HEK293 (cell line): ENCODE data around the gene MLPH.

Experiments
- CTCF ChIP-seq: fragments of 450-650 bp; formaldehyde crosslinking; IDR thresholded peaks from 2 replicates; pipeline ENCODE4 v1.5.1; 2016; ENCODE audit warnings: missing biosample characterization, missing genetic modification characterization
- PRDM10 ChIP-seq: fragments of 450-650 bp; formaldehyde crosslinking; IDR thresholded peaks from 2 replicates; pipeline ENCODE4 v1.5.1; 2016; ENCODE audit warnings: missing biosample characterization, missing genetic modification characterization
- ZFHX2 ChIP-seq: fragments of 450-650 bp; formaldehyde crosslinking; conservative IDR thresholded peaks from 2 replicates; pipeline ENCODE4 v1.5.1; 2016; ENCODE audit warnings: missing biosample characterization, missing genetic modification characterization
- ZNF274 ChIP-seq, 2 experiments: fragments of 200-500 bp in 1 of 2; fragments of 450-650 bp in 1 of 2; sonication (Bioruptor generic) in 1 of 2; formaldehyde crosslinking in 1 of 2; IDR thresholded peaks; 2 replicates each; pipeline versions ENCODE4 v1.5.1 to v1.6.1; 2014 to 2016; ENCODE audit warnings: borderline replicate concordance in 1 of 2, inconsistent platforms in 1 of 2, low read length in 1 of 2, missing biosample characterization in 1 of 2, missing genetic modification characterization in 1 of 2
- ZNF658 ChIP-seq: fragments of 450-650 bp; formaldehyde crosslinking; IDR thresholded peaks from 2 replicates; pipeline ENCODE4; 2016; ENCODE audit warnings: missing biosample characterization, missing genetic modification characterization

GRCh38 chr2:237572742-237573101 is 85.7 kb downstream of the MLPH start:
- TF ChIP-seq PRDM10 (tag by site-specific recombination) (no peak), ZFHX2 (tag by site-specific recombination) (no peak), ZNF274 (IDR thresholded peaks at IDR 0.05; ENCODE audit: low read length) (no peak), ZNF274 (tag by site-specific recombination; IDR thresholded peaks at IDR 0.05; ENCODE audit: borderline replicate concordance) (no peak), CTCF (tag by site-specific recombination) (no peak), ZNF658 (no peak)
